Upper lobe of left lung (tissue), 6 donors: Measurements from ENCODE around the gene HIF1A. TPM values are rescaled to one million over a fixed set of nuclear protein-coding genes. Genes with fewer than 3 reads are reported as not detected.

Experiments
- ATAC-seq, 2 donors: fragments of 200-7000 bp; cut with Tn5 transposase; one replicate each; pipeline ENCODE4 v1.9.1; 2022; ENCODE audit warnings: mild to moderate bottlenecking in 2 of 2, moderate library complexity in 2 of 2; ENCODE audit not compliant: low FRiP score in 2 of 2
- DNase-seq, 2 donors: peaks; one replicate each; pipeline ENCODE4 v3.0.0-alpha.2; 2019 to 2020
- H3K27ac ChIP-seq, 4 donors: fragments of 200-600 bp; sonication (generic); one replicate each; pipeline ENCODE4 v1.5.1; 2016 to 2019
- H3K27me3 ChIP-seq, 4 donors: fragments of 200-600 bp; sonication (generic); one replicate each; pipeline ENCODE4 v1.5.1; 2017 to 2019
- H3K36me3 ChIP-seq, 4 donors: fragments of 200-600 bp; sonication (generic); one replicate each; pipeline ENCODE4 v1.5.1; 2016 to 2019
- H3K4me1 ChIP-seq, 4 donors: fragments of 200-600 bp; sonication (generic); one replicate each; pipeline ENCODE4 v1.5.1; 2018 to 2019
- H3K4me3 ChIP-seq, 4 donors: fragments of 200-600 bp; sonication (generic); one replicate each; pipeline ENCODE4 v1.5.1; 2017 to 2019; ENCODE audit warnings: mild to moderate bottlenecking in 2 of 4, moderate library complexity in 1 of 4
- H3K9me3 ChIP-seq, 4 donors: fragments of 200-600 bp; sonication (generic); one replicate each; pipeline ENCODE4 v1.5.1; 2018 to 2019
- EP300 ChIP-seq, 4 donors: sonication (generic); formaldehyde crosslinking; IDR thresholded peaks; one replicate each; pipeline ENCODE4 v1.5.1; 2017; ENCODE audit warnings: antibody characterized with exemption in 4 of 4, control low read depth in 2 of 4
- POLR2A ChIP-seq, 4 donors: fragments of 450-650 bp; IDR thresholded peaks; one replicate each; pipeline ENCODE4 v1.5.1; 2016 to 2017; ENCODE audit warnings: antibody characterized with exemption in 4 of 4, mild to moderate bottlenecking in 2 of 4
- POLR2AphosphoS5 ChIP-seq, 2 donors: sonication (generic); formaldehyde crosslinking; IDR thresholded peaks; one replicate each; pipeline ENCODE4 v1.5.1; 2017; ENCODE audit warnings: antibody characterized with exemption in 2 of 2
- WGBS, 2 donors: methylation state at CpG; one replicate each; pipeline ENCODE4 v1.1.5; 2017 to 2018; 5-methylcytosine and 5-hydroxymethylcytosine counted together
- total RNA-seq, 6 donors: library from RNA; depleted of rRNA in 4 of 6; stranded (reverse); fragments of >200 nt in 4 of 6; gene quantifications; one replicate each; pipeline versions ENCODE4 v1.1.0 to v1.2.1, GENCODE V29; 2016 to 2021
- TF ChIP-seq, protein P1 (sequence below), 6 experiments: fragments of 450-650 bp in 4 of 6; fragments of 200-600 bp in 2 of 6; sonication (generic) in 2 of 6; IDR thresholded peaks; one replicate each; pipeline ENCODE4 v1.5.1; 2016 to 2019; ENCODE audit warnings: antibody characterized with exemption in 6 of 6
- donor health status: DM: no; HTN: no; CAD: no; lungs with moderate emphysema.
- donor health status: DM: no; HTN: yes; CAD: no; lungs with severe emphysema.

The HIF1A gene
- total RNA-seq, 6 donors from 2014 or later: 72.1 to 131 (median 116) TPM

DNA sequence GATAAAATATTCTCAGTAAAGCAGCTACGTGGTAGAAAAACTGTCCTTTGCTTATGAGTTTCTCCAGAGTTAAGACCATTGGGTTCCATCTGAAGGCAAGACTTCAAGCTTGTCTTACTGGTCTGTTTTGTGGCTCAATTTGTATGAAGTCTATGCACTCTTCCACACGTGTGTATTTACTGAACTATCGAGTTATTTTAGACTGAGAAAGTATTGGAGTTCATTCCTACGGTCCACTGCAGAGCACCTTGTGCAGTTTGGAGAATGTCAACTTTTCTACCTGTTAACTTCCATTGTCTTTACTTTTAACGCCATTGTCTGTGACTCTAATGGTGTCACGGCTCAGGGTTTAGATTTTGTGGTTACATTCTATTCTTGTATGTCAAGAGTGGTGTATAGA is 3.7 kb downstream of the HIF1A start:
- H3K4me3 ChIP-seq: peak overlapping the region in 2 of 4 donors; percentile 64
- no peak for ATAC-seq

DNA sequence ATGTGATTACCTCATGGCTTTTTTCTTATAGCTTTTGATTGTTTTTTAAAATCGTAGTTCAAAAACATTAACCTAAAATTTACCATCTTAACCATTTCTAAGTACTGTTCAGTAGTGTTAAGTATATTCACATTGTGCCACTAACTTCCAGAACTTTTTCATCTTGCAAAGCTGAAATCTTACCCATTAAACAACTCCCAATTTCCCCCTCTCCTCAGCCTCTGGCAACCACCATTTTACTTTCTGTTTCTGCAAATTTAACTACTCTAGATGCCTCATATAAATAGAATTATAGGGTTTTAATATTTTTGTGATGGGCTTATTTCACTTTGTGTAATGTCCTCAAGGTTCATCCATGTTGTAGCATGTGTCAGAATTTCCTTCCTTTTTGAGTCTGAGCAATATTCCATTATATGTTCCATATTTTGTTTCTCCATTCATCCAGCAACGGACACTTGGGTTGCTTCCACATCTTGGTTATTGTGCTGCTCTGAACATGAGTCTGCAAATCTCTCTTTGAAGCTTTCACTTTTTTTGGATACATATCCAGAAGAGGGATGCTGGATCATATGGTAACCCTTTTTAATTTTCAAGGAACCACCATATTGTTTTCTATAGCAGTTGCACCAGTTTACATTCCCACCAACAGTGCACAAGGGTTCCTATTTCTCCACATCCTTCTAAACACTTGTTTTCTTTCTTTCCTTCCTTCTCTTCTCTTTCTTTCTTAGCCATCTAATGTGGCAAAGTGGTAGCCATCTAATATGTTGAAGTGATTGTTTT is 5.0 kb downstream of the HIF1A start:
- ATAC-seq (no peak), DNase-seq (no peak)
- TF ChIP-seq EP300 (IDR thresholded peaks at IDR 0.05): no peak
- TF ChIP-seq POLR2AphosphoS5 (IDR thresholded peaks at IDR 0.05): no peak
- TF ChIP-seq, protein P1, sequence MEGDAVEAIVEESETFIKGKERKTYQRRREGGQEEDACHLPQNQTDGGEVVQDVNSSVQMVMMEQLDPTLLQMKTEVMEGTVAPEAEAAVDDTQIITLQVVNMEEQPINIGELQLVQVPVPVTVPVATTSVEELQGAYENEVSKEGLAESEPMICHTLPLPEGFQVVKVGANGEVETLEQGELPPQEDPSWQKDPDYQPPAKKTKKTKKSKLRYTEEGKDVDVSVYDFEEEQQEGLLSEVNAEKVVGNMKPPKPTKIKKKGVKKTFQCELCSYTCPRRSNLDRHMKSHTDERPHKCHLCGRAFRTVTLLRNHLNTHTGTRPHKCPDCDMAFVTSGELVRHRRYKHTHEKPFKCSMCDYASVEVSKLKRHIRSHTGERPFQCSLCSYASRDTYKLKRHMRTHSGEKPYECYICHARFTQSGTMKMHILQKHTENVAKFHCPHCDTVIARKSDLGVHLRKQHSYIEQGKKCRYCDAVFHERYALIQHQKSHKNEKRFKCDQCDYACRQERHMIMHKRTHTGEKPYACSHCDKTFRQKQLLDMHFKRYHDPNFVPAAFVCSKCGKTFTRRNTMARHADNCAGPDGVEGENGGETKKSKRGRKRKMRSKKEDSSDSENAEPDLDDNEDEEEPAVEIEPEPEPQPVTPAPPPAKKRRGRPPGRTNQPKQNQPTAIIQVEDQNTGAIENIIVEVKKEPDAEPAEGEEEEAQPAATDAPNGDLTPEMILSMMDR (IDR thresholded peaks at IDR 0.05): no peak
- no peak for TF ChIP-seq POLR2A (IDR thresholded peaks at IDR 0.05)
- H3K4me1 ChIP-seq: peaks cover 17 to 52% (median 26%) of the 10 kb centered on the region in 4 donors
- no peaks in the 10 kb centered on the region for H3K36me3 ChIP-seq
- no peak overlapping the region for H3K27ac ChIP-seq
- no peak overlapping the region for H3K4me3 ChIP-seq
- no peaks in the 10 kb centered on the region for H3K27me3 ChIP-seq
- H3K9me3 ChIP-seq: no peaks in the 10 kb centered on the region
- WGBS, 2 donors: 63 to 65% methylated on average over 2 of the region's 2 CpGs

More for the DNA sequence above, 3.7 kb downstream of the HIF1A start:
- no peaks in the 10 kb centered on the region for H3K9me3 ChIP-seq
- H3K4me1 ChIP-seq: peaks cover 16 to 50% (median 30%) of the 10 kb centered on the region in 4 donors
- 57 to 63% methylated on average over 6 of the region's 6 CpGs for WGBS, 2 donors
- peak overlapping the region in 2 of 4 donors; percentile 95 to 100 for H3K27ac ChIP-seq
- H3K36me3 ChIP-seq: no peaks in the 10 kb centered on the region
- TF ChIP-seq EP300 (IDR thresholded peaks at IDR 0.05) (no peak), POLR2A (IDR thresholded peaks at IDR 0.05) (no peak), POLR2AphosphoS5 (IDR thresholded peaks at IDR 0.05) (no peak)
- TF ChIP-seq, protein P1 (IDR thresholded peaks at IDR 0.05): no peak
- no peaks in the 10 kb centered on the region for H3K27me3 ChIP-seq
- no peak for DNase-seq

DNA sequence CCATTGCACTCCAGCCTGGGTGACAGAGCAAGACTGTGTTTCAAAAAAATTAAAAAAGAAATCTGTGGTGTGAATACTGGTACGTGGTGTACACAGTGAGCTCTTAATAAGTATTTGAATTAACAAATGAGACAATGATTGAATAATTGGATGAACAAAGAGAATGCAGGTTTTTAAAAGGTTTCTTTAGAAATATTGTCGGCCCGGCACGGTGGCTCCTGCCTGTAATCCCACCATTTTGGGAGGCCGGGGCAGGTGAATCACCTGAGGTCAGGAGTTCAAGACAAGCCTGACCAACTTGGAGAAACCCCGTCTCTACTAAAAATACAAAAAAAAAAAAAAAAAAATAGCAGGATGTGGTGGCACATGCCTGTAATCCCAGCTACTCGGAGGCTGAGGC is 6.6 kb downstream of the HIF1A start:
- no peak for ATAC-seq
- H3K27me3 ChIP-seq: no peaks in the 10 kb centered on the region
- no peak for TF ChIP-seq POLR2A (IDR thresholded peaks at IDR 0.05)
- TF ChIP-seq EP300 (IDR thresholded peaks at IDR 0.05): no peak
- no peak for TF ChIP-seq POLR2AphosphoS5 (IDR thresholded peaks at IDR 0.05)
- TF ChIP-seq, protein P1 (IDR thresholded peaks at IDR 0.05): no peak
- 76 to 89% methylated on average over 7 of the region's 7 CpGs for WGBS, 2 donors
- H3K36me3 ChIP-seq: no peaks in the 10 kb centered on the region
- no peak overlapping the region for H3K4me3 ChIP-seq
- H3K9me3 ChIP-seq: no peaks in the 10 kb centered on the region
- no peak overlapping the region for H3K27ac ChIP-seq
- H3K4me1 ChIP-seq: peaks cover 25 to 59% (median 36%) of the 10 kb centered on the region in 4 donors
- DNase-seq: peak in 1 of 2 donors; percentile 10

DNA sequence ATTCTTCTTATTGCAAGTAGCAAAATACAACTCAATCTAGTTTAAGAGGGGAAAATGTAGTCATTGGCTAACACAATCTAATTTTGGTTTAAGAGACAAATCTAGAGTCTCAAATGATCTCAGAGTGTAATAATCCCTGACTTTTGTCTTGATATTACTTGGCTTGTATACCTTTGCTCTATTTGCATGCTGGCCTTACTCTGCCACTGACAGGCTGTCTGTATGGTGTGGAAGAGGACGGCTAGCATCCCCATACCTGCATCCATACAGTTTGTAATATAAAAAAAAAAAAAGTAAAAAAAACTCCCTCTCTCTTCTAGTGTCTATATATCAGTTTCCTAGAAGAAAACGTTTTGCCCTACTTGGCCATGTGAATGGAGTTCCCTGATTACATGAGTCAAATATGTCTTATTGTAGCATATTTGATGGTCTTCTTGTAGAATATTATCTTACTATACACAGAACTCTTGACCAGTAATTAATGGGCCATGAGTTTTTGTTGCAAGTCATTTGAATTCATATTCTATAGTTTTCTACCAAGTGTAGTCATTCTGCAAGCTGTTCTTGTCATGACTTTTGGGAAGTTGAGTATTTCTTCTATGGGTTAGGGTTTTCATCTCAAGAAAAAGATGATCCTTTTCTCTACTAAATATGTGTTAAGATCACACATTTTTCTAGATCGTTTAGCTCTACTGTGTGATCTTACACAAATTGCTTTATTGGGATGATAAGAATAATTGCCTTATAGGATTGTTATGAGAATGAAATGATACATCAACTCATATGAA is 8.2 kb downstream of the HIF1A start:
- ATAC-seq (no peak), DNase-seq (no peak)
- H3K4me1 ChIP-seq: peaks cover 22 to 49% (median 28%) of the 10 kb centered on the region in 4 donors
- no peak for TF ChIP-seq EP300 (IDR thresholded peaks at IDR 0.05)
- TF ChIP-seq POLR2A (IDR thresholded peaks at IDR 0.05): no peak
- no peak for TF ChIP-seq POLR2AphosphoS5 (IDR thresholded peaks at IDR 0.05)
- TF ChIP-seq, protein P1 (IDR thresholded peaks at IDR 0.05): no peak
- no peaks in the 10 kb centered on the region for H3K36me3 ChIP-seq
- 55 to 56% methylated on average over 3 of the region's 3 CpGs for WGBS, 2 donors
- H3K27me3 ChIP-seq: no peaks in the 10 kb centered on the region
- H3K9me3 ChIP-seq: no peaks in the 10 kb centered on the region
- no peak overlapping the region for H3K27ac ChIP-seq
- H3K4me3 ChIP-seq: no peak overlapping the region
